Upper lobe of left lung (tissue), 6 donors: ENCODE results near the gene CAMK2B. TPM values are rescaled to one million over a fixed set of nuclear protein-coding genes. Genes with fewer than 3 reads are reported as not detected.

Experiments used
- ATAC-seq, 2 donors: fragments of 200-7000 bp; cut with Tn5 transposase; one replicate each; pipeline ENCODE4 v1.9.1; 2022; ENCODE audit warnings: mild to moderate bottlenecking in 2 of 2, moderate library complexity in 2 of 2; ENCODE audit not compliant: low FRiP score in 2 of 2
- DNase-seq, 2 donors: peaks; one replicate each; pipeline ENCODE4 v3.0.0-alpha.2; 2019 to 2020
- H3K27ac ChIP-seq, 4 donors: fragments of 200-600 bp; sonication (generic); one replicate each; pipeline ENCODE4 v1.5.1; 2016 to 2019
- H3K27me3 ChIP-seq, 4 donors: fragments of 200-600 bp; sonication (generic); one replicate each; pipeline ENCODE4 v1.5.1; 2017 to 2019
- H3K36me3 ChIP-seq, 4 donors: fragments of 200-600 bp; sonication (generic); one replicate each; pipeline ENCODE4 v1.5.1; 2016 to 2019
- H3K4me1 ChIP-seq, 4 donors: fragments of 200-600 bp; sonication (generic); one replicate each; pipeline ENCODE4 v1.5.1; 2018 to 2019
- H3K4me3 ChIP-seq, 4 donors: fragments of 200-600 bp; sonication (generic); one replicate each; pipeline ENCODE4 v1.5.1; 2017 to 2019; ENCODE audit warnings: mild to moderate bottlenecking in 2 of 4, moderate library complexity in 1 of 4
- H3K9me3 ChIP-seq, 4 donors: fragments of 200-600 bp; sonication (generic); one replicate each; pipeline ENCODE4 v1.5.1; 2018 to 2019
- CTCF ChIP-seq, 6 experiments: fragments of 450-650 bp in 4 of 6; fragments of 200-600 bp in 2 of 6; sonication (generic) in 2 of 6; IDR thresholded peaks; one replicate each; pipeline ENCODE4 v1.5.1; 2016 to 2019; ENCODE audit warnings: antibody characterized with exemption in 6 of 6
- EP300 ChIP-seq, 4 donors: sonication (generic); formaldehyde crosslinking; IDR thresholded peaks; one replicate each; pipeline ENCODE4 v1.5.1; 2017; ENCODE audit warnings: antibody characterized with exemption in 4 of 4, control low read depth in 2 of 4
- POLR2A ChIP-seq, 4 donors: fragments of 450-650 bp; IDR thresholded peaks; one replicate each; pipeline ENCODE4 v1.5.1; 2016 to 2017; ENCODE audit warnings: antibody characterized with exemption in 4 of 4, mild to moderate bottlenecking in 2 of 4
- POLR2AphosphoS5 ChIP-seq, 2 donors: sonication (generic); formaldehyde crosslinking; IDR thresholded peaks; one replicate each; pipeline ENCODE4 v1.5.1; 2017; ENCODE audit warnings: antibody characterized with exemption in 2 of 2
- WGBS, 2 donors: methylation state at CpG; one replicate each; pipeline ENCODE4 v1.1.5; 2017 to 2018; 5-methylcytosine and 5-hydroxymethylcytosine counted together
- total RNA-seq, 6 donors: library from RNA; depleted of rRNA in 4 of 6; stranded (reverse); fragments of >200 nt in 4 of 6; gene quantifications; one replicate each; pipeline versions ENCODE4 v1.1.0 to v1.2.1, GENCODE V29; 2016 to 2021
- donor health status: DM: no; HTN: no; CAD: no; lungs with moderate emphysema.
- donor health status: DM: no; HTN: yes; CAD: no; lungs with severe emphysema.

The CAMK2B gene
- total RNA-seq, 6 donors from 2014 or later = 0.09 to 1.8 (median 0.27) TPM; not detected in 3

DNA sequence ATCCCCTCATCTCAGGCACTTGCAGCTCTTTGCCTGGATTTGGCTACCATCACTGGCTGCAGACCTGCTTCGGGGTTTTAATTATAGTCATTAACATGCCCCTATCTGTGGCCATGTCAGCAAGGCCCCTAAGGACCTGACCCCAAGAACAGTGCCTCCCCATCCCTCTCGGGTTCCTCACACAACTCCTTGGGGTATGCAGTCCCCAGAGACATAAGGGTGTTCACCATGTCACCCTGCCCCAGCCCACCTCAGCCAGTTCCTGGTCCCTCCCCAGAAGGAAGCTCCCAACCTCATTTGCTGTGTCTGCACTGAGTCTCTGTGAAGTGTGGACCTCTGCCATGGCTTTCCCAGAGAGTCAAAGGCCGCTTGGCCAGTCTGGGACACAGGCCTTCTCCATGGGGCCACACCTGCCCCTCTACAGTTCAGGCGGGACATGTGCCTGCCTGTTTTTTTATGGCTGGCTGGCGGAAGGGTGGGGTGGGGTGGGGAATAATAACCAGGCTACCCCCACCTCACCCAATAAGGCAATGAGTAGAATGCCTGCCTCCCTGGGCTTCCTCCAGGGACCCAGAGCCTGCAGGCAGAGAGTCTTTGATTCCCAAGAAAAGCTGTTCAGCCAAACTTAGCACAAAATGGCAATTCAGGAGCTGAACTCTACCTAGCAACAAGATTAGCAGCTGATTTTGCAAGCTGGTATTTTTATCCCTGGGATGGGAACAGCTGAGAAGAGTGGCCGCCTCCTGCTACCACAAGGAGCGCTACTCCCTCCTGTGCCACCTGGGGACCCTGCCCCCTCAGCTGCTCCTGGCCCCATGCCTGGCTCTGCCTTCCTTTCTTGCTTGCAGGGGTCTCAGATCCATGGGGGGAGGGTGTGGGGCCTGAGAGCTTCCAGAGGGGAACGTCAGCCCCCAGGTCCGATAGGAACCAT lies 23.7 kb upstream of the CAMK2B start:
- Histone ChIP-seq H3K9me3 (peaks cover 0 to 3% (median 0%) of the 10 kb centered on the region in 4 donors), H3K4me3 (no peak overlapping the region), H3K36me3 (no peaks in the 10 kb centered on the region), H3K27me3 (no peaks in the 10 kb centered on the region), H3K4me1 (no peaks in the 10 kb centered on the region), H3K27ac (no peak overlapping the region)
- DNase-seq (no peak), ATAC-seq (peak in 1 of 2 donors; percentile 67)
- no peak for TF ChIP-seq EP300 (IDR thresholded peaks at IDR 0.05)
- no peak for TF ChIP-seq POLR2A (IDR thresholded peaks at IDR 0.05)
- TF ChIP-seq CTCF (IDR thresholded peaks at IDR 0.05) = no peak
- no peak for TF ChIP-seq POLR2AphosphoS5 (IDR thresholded peaks at IDR 0.05)
- 79 to 81% methylated on average over 8 to 9 of the region's 9 CpGs for WGBS, 2 donors

GRCh38 chr7:44348300-44348699 lies 22.9 kb upstream of the CAMK2B start:
- H3K27me3 ChIP-seq = no peaks in the 10 kb centered on the region
- no peaks in the 10 kb centered on the region for H3K4me1 ChIP-seq
- no peak overlapping the region for H3K27ac ChIP-seq
- H3K4me3 ChIP-seq = no peak overlapping the region
- H3K9me3 ChIP-seq = peaks cover 0 to 3% (median 0%) of the 10 kb centered on the region in 4 donors
- TF ChIP-seq CTCF (IDR thresholded peaks at IDR 0.05) = no peak
- no peak for TF ChIP-seq POLR2AphosphoS5 (IDR thresholded peaks at IDR 0.05)
- TF ChIP-seq POLR2A (IDR thresholded peaks at IDR 0.05) = no peak
- no peak for TF ChIP-seq EP300 (IDR thresholded peaks at IDR 0.05)
- DNase-seq (no peak), ATAC-seq (no peak)
- H3K36me3 ChIP-seq = no peaks in the 10 kb centered on the region
- WGBS, 2 donors = 71 to 83% methylated on average over 1 to 2 of the region's 2 CpGs

DNA sequence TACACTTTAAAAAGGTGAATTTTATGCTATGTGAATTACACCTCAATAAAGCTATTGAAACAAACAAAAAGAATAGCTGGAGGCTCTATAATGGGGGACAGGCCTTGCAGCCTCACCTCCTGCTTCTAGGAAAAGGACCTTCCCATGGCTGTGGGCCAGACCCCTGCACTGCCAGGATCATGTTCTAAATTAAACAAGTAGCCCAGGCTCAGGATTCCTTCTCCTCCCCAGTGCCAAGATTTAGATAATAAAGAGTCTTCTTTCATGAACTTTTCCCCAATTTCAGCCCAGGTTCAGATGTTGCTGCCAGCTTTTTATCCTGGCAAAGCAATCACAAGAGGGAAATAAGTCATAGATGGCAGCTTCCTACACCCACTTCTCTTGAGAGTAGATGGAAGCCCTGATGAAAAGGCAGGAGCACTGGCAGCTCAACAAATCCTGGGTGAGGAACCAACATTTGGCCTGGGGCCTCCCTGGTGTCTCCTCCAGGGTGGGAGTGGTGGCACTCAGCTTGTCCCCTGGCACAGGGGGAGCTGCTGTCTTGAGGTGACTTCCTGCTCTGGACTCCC lies 22.2 kb upstream of the CAMK2B start:
- H3K27ac ChIP-seq = no peak overlapping the region
- TF ChIP-seq CTCF (IDR thresholded peaks at IDR 0.05) = no peak
- TF ChIP-seq POLR2AphosphoS5 (IDR thresholded peaks at IDR 0.05) = no peak
- no peak for TF ChIP-seq EP300 (IDR thresholded peaks at IDR 0.05)
- no peak for TF ChIP-seq POLR2A (IDR thresholded peaks at IDR 0.05)
- no peaks in the 10 kb centered on the region for H3K36me3 ChIP-seq
- DNase-seq (no peak), ATAC-seq (no peak)
- no peaks in the 10 kb centered on the region for H3K4me1 ChIP-seq
- peaks cover 0 to 3% (median 0%) of the 10 kb centered on the region in 4 donors for H3K9me3 ChIP-seq
- no peak overlapping the region for H3K4me3 ChIP-seq
- H3K27me3 ChIP-seq = no peaks in the 10 kb centered on the region

DNA sequence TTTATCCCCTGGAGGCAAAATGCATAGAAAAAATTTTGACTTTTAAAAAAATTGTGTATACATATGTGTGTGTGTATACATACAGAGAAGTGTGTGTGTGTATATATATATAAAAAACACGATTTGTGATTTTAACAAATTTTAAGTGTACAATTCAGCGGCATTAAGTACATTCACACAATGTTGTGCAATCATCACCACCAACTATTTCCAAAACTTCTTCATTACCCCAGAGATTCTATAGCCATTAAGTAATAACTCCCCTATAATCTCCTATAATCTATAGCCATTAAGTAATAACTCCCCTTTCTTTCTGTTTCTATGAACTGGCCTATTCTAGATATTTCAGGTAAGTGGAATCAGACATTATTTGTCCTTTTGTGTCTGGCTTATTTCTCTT lies 20.7 kb upstream of the CAMK2B start:
- WGBS, 2 donors = 90 to 92% methylated on average over 2 of the region's 2 CpGs
- Histone ChIP-seq H3K4me3 (no peak overlapping the region), H3K27ac (no peak overlapping the region), H3K27me3 (no peaks in the 10 kb centered on the region), H3K36me3 (no peaks in the 10 kb centered on the region), H3K9me3 (peaks cover 0 to under 1% (median 0%) of the 10 kb centered on the region in 4 donors), H3K4me1 (no peaks in the 10 kb centered on the region)
- TF ChIP-seq POLR2AphosphoS5 (IDR thresholded peaks at IDR 0.05) = no peak
- no peak for TF ChIP-seq EP300 (IDR thresholded peaks at IDR 0.05)
- TF ChIP-seq POLR2A (IDR thresholded peaks at IDR 0.05) = no peak
- TF ChIP-seq CTCF (IDR thresholded peaks at IDR 0.05) = no peak
- ATAC-seq (no peak), DNase-seq (no peak)
